Activated CD4-positive, CD25-positive, alpha-beta regulatory T cell treated with anti-CD3 and anti-CD28 coated beads, Interleukin-2, amount 50 U/mL, for 24 hours (primary cell): ENCODE data around the gene MAGI3.
"Not testable (repeated sequence)": the region's sequence is repeated elsewhere in the genome, so short reads cannot be mapped to it uniquely, and the experiment has no call there.

Experiments
- ATAC-seq, 2 donors: fragments of 150-1000 bp; cut with Tn5 transposase; one replicate each; pipeline ENCODE4 v1.10.0; 2021; ENCODE audit warnings: mild to moderate bottlenecking in 1 of 2, moderate library complexity in 1 of 2

The MAGI3 gene

DNA sequence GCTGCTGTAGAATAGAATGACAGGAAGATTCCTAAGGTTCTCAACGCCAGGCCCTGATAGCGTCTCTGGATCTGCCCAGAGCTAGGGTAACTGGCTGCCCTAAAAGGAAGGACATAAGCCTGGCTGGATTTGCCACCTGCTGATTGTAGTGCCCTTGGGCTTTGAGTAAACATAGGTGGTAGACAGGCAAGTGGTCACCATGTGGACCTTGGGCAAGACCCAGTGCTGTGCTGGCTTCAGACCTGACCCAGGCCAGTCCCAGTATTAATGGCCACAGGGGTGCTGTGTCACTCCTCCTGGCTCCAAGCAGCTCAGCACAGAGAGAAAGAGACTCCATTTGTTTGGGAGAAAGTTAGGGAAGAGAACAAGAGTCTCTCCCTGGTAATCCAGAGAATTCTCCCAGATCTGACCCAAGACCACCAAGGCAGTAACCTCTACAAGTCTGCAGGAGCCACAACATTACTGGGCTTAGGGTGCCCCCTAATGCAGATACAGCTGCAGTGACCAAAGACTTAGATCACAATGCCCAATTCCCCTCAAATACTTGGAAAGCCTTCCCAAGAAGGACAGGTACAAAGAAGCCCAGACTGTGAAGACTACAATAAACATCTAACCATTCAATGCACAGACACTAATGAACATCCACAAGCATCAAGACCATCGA, 324.4 kb downstream of the MAGI3 start:
- ATAC-seq: no peak

DNA sequence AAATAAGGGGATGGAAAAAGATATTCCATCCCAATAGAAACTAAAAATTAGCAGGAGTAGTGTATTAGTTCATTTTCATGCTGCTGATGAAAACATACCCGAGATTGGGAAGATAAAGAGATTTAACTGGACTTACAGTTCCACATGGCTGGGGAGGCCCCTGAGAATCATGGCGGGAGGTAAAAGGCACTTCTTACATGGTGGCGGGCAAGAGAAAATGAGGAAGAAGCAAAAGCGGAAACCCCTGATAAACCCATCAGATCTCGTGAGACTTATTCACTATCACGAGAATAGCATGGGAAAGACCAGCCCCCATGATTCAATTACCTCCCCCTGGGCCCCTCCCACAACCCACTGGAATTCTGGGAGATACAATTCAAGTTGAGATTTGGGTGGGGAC, 327.2 kb downstream of the MAGI3 start:
- not testable (repeated sequence) for ATAC-seq

DNA sequence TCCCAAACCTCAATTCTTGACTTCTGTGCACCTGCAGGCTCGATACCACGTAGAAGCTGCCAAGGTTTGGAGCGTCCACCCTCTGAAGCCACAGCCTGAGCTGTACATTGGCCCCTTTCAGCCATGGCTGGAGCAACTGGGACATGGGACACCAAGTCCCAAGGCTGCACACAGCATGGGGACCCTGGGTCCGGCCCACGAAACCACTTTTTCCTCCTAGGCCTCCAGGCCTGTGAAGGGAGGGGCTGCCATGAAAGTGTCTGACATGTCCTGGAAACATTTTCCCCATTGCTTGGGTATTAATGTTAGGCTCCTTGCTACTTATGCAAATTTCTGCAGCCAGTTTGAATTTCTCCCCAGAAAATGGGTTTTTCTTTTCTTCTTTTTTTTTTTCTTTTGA, 328.3 kb downstream of the MAGI3 start:
- not testable (repeated sequence) for ATAC-seq

DNA sequence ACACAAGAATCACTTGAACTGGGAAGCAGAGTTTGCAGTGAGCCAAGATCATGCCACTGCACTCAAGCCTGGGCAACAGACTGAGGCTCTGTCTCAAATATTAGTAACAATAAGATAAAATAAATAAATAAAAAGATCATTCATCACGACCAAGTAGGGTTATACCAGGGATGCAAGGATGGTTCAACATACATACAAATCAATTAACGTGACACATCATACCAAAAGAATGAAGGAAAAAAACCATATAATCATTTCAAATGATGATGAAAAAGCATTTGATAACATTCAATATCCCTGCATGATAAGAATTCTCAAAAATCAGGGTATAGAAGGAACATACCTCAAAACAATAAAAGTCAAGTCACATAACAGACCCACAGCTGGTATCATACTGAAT, 330.7 kb downstream of the MAGI3 start:
- no peak for ATAC-seq

DNA sequence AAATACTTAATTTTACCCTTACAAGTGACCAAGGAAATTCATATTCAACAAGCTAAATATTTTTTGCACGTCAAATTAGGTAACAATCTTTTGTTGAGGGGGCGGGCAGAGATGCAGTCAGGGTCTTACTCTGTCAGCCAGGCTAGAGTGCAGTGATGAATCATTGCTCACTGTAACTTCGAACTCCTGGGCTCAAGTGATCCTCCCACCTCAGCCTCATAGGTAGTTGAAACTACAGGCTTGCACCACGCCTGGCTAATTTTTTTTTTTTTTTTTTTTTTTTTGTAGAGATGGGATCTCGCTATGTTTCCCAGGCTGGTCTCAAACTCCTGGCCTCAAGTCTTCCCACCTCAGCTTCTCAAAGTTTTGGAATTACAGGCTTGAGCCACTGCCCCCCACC, 342.5 kb downstream of the MAGI3 start:
- ATAC-seq: no peak

DNA sequence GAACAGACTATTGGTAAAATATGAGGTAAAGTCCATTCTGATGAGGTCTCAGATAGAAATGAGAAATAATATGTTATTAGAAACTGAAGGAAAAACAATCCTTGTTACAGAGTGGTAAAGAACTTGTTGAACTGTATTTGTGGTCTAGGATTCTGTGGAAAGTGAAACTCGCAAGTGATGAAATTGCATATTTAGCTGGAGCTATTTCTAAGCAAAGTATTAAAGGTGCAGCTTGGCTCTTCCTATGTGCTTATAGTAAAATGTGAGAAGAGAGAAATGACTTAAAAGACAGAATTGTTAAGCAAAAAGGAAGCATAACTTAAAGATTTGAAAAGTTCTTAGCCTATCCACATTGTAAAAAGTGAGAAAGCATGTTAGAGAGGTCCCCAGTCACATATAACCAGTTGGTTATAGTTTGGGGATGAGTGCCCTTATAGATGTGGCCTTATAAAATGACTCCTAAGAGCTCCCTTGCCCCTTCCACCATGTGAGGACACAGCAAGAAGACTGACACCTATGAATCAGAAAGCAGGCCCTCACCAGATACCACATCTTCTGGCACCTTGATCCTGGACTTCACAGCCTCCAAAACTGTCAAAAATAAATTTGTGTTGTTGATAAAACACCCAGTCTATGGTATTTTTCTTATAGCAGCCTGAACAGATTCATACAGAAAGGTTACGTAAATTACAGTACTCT, 344.2 kb downstream of the MAGI3 start:
- ATAC-seq: no peak
